ENCODE data around the gene ECM1.

The ECM1 gene

DNA sequence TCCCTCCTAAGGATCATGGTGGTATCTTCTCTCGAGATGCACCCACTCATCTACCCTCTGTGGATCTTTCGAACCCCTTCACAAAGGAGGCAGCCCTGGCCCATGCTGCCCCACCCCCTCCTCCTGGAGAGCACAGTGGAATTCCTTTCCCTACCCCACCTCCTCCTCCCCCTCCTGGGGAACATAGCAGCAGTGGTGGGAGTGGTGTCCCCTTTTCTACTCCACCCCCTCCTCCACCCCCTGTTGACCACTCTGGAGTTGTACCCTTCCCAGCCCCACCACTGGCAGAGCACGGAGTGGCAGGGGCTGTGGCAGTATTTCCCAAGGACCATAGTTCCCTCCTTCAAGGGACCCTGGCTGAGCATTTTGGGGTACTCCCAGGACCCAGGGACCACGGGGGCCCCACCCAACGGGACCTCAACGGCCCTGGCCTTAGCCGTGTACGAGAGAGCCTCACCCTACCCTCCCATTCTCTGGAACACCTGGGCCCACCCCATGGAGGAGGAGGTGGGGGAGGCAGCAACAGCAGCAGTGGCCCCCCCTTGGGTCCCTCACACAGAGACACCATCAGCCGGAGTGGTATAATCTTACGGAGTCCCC, 35.2 kb upstream of the ECM1 start:
- TF ChIP-seq, protein P1, sequence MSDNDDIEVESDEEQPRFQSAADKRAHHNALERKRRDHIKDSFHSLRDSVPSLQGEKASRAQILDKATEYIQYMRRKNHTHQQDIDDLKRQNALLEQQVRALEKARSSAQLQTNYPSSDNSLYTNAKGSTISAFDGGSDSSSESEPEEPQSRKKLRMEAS (IDR thresholded peaks at IDR 0.05), result no peak
- TF ChIP-seq ZBTB7A (IDR thresholded peaks at IDR 0.05; ENCODE audit: low read depth) (no peak), CEBPB (IDR thresholded peaks at IDR 0.05) (no peak), FOXM1 (IDR thresholded peaks at IDR 0.05; ENCODE audit: borderline replicate concordance, low read depth) (no peak), NFIC (IDR thresholded peaks at IDR 0.05) (no peak), RAD21 (IDR thresholded peaks at IDR 0.05; ENCODE audit: low read depth) (no peak), TAF1 (IDR thresholded peaks at IDR 0.05; ENCODE audit: low read depth) (no peak), TEAD4 (IDR thresholded peaks at IDR 0.05) (no peak), EGR1 (IDR thresholded peaks at IDR 0.05) (no peak)

GRCh38 chr1:150473659-150474058, 34.2 kb upstream of the ECM1 start:
- TF ChIP-seq, protein P2, sequence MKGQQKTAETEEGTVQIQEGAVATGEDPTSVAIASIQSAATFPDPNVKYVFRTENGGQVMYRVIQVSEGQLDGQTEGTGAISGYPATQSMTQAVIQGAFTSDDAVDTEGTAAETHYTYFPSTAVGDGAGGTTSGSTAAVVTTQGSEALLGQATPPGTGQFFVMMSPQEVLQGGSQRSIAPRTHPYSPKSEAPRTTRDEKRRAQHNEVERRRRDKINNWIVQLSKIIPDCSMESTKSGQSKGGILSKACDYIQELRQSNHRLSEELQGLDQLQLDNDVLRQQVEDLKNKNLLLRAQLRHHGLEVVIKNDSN (IDR thresholded peaks at IDR 0.05), result no peak
- TF ChIP-seq TAF1 (IDR thresholded peaks at IDR 0.05; ENCODE audit: low read depth) (no peak), EGR1 (IDR thresholded peaks at IDR 0.05) (no peak), YY1 (IDR thresholded peaks at IDR 0.05; ENCODE audit: low read depth) (no peak), ZBTB7A (IDR thresholded peaks at IDR 0.05; ENCODE audit: low read depth) (no peak), CEBPB (IDR thresholded peaks at IDR 0.05) (no peak), NFIC (IDR thresholded peaks at IDR 0.05) (no peak), RAD21 (IDR thresholded peaks at IDR 0.05; ENCODE audit: low read depth) (no peak), EP300 (IDR thresholded peaks at IDR 0.05; ENCODE audit: borderline replicate concordance) (no peak), TCF12 (IDR thresholded peaks at IDR 0.05; ENCODE audit: low read depth) (no peak), TEAD4 (IDR thresholded peaks at IDR 0.05) (no peak)
- TF ChIP-seq, protein P1 (IDR thresholded peaks at IDR 0.05), result no peak

- TF ChIP-seq TAF1 (IDR thresholded peaks at IDR 0.05; ENCODE audit: low read depth), result no peak
- TF ChIP-seq EP300 (IDR thresholded peaks at IDR 0.05; ENCODE audit: borderline replicate concordance), result no peak
- no peak for TF ChIP-seq NFIC (IDR thresholded peaks at IDR 0.05)
- TF ChIP-seq, protein P1 (IDR thresholded peaks at IDR 0.05), result no peak
- no peak for TF ChIP-seq EGR1 (IDR thresholded peaks at IDR 0.05)
- no peak for TF ChIP-seq TEAD4 (IDR thresholded peaks at IDR 0.05)
- no peak for TF ChIP-seq CEBPB (IDR thresholded peaks at IDR 0.05)
- TF ChIP-seq YY1 (IDR thresholded peaks at IDR 0.05; ENCODE audit: low read depth), result no peak
- TF ChIP-seq RAD21 (IDR thresholded peaks at IDR 0.05; ENCODE audit: low read depth), result no peak
- TF ChIP-seq, protein P2 (IDR thresholded peaks at IDR 0.05), result no peak
- TF ChIP-seq, protein P3, sequence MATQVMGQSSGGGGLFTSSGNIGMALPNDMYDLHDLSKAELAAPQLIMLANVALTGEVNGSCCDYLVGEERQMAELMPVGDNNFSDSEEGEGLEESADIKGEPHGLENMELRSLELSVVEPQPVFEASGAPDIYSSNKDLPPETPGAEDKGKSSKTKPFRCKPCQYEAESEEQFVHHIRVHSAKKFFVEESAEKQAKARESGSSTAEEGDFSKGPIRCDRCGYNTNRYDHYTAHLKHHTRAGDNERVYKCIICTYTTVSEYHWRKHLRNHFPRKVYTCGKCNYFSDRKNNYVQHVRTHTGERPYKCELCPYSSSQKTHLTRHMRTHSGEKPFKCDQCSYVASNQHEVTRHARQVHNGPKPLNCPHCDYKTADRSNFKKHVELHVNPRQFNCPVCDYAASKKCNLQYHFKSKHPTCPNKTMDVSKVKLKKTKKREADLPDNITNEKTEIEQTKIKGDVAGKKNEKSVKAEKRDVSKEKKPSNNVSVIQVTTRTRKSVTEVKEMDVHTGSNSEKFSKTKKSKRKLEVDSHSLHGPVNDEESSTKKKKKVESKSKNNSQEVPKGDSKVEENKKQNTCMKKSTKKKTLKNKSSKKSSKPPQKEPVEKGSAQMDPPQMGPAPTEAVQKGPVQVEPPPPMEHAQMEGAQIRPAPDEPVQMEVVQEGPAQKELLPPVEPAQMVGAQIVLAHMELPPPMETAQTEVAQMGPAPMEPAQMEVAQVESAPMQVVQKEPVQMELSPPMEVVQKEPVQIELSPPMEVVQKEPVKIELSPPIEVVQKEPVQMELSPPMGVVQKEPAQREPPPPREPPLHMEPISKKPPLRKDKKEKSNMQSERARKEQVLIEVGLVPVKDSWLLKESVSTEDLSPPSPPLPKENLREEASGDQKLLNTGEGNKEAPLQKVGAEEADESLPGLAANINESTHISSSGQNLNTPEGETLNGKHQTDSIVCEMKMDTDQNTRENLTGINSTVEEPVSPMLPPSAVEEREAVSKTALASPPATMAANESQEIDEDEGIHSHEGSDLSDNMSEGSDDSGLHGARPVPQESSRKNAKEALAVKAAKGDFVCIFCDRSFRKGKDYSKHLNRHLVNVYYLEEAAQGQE (IDR thresholded peaks at IDR 0.05; ENCODE audit: low read depth), result no peak
- TF ChIP-seq ZBTB7A (IDR thresholded peaks at IDR 0.05; ENCODE audit: low read depth), result no peak
- no peak for TF ChIP-seq TCF12 (IDR thresholded peaks at IDR 0.05; ENCODE audit: low read depth)
- no peak for TF ChIP-seq CREB1 (IDR thresholded peaks at IDR 0.05; ENCODE audit: low read depth)
- no peak for TF ChIP-seq FOXM1 (IDR thresholded peaks at IDR 0.05; ENCODE audit: borderline replicate concordance, low read depth)
These were observed 33.0 kb upstream of the ECM1 start for GRCh38 chr1:150474869-150475268.

DNA sequence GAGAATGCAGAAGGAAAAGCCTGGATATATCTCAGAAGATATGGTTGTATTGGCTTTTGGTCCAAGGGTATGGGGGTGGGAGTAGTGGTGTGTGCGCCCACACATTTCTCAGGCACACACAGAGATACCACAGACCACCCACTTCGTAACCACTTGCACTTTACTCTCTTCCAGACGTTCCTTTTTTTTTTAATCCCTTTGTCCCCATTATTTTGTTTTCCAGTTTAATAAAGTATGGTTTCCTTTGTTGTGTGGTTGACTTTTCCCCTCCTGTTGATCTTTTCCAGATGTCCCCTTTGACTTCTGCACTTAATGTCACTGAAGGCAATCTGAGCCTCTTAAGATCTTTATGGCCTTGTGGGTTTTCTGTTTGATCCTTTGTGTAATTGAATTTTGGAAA, 31.2 kb upstream of the ECM1 start:
- no peak for TF ChIP-seq FOXM1 (IDR thresholded peaks at IDR 0.05; ENCODE audit: borderline replicate concordance, low read depth)
- no peak for TF ChIP-seq EP300 (IDR thresholded peaks at IDR 0.05; ENCODE audit: borderline replicate concordance)
- no peak for TF ChIP-seq TCF12 (IDR thresholded peaks at IDR 0.05; ENCODE audit: low read depth)
- TF ChIP-seq CEBPB (IDR thresholded peaks at IDR 0.05), result no peak
- TF ChIP-seq YY1 (IDR thresholded peaks at IDR 0.05; ENCODE audit: low read depth), result no peak
- no peak for TF ChIP-seq EGR1 (IDR thresholded peaks at IDR 0.05)
- no peak for TF ChIP-seq TEAD4 (IDR thresholded peaks at IDR 0.05)
- TF ChIP-seq ZBTB7A (IDR thresholded peaks at IDR 0.05; ENCODE audit: low read depth), result no peak
- TF ChIP-seq, protein P1 (IDR thresholded peaks at IDR 0.05), result no peak
- no peak for TF ChIP-seq NFIC (IDR thresholded peaks at IDR 0.05)
- no peak for TF ChIP-seq CREB1 (IDR thresholded peaks at IDR 0.05; ENCODE audit: low read depth)
- TF ChIP-seq TAF1 (IDR thresholded peaks at IDR 0.05; ENCODE audit: low read depth), result no peak
- TF ChIP-seq, protein P3 (IDR thresholded peaks at IDR 0.05; ENCODE audit: low read depth), result no peak
- TF ChIP-seq, protein P2 (IDR thresholded peaks at IDR 0.05), result no peak
- TF ChIP-seq RAD21 (IDR thresholded peaks at IDR 0.05; ENCODE audit: low read depth), result no peak
